A549 (cell line): ENCODE data around the gene PROCA1. TPM values are rescaled to one million over a fixed set of nuclear protein-coding genes. Genes with fewer than 3 reads are reported as not detected.
"Not testable (repeated sequence)": the region's sequence is repeated elsewhere in the genome, so short reads cannot be mapped to it uniquely, and the experiment has no call there.

ENCODE experiments used
- ATAC-seq, 2 experiments: fragments of 200-7000 bp in 1 of 2; fragments of >200 bp in 1 of 2; cut with Nextera tagmentation in 1 of 2; cut with Tn5 transposase in 1 of 2; 3 replicates each; pipeline versions ENCODE4 v1.8.0 to v1.9.1; 2018 to 2020; ENCODE audit warnings: mild to moderate bottlenecking in 1 of 2, moderate library complexity in 1 of 2
- CTCF ChIA-PET: fragments of 300-600 bp; sonication (Branson Sonifier 250); formaldehyde crosslinking; extraction: SDS; loops from one replicate; lab custom pipeline; 2021; ENCODE audit warnings: antibody characterized with exemption, inconsistent platforms; lab: Yijun Ruan, JAX
- POLR2A ChIA-PET: fragments of 350-600 bp; formaldehyde crosslinking; extraction: SDS; loops from one replicate; lab custom pipeline; 2021; ENCODE audit warnings: antibody characterized with exemption, inconsistent platforms; lab: Yijun Ruan, JAX
- DNase-seq, 2 experiments: peaks; one replicate each; pipeline versions ENCODE4 v3.0.0 to v3.0.0-alpha.2; 2011 to 2016; ENCODE audit warnings: low read depth in 1 of 2, low spot score in 1 of 2
- FAIRE-seq: peaks from 2 replicates; lab custom pipeline; 2011; peaks lifted over from hg19 to GRCh38; lab: Jason Lieb, UNC
- H3K27ac ChIP-seq, 2 experiments: fragments of >200 bp; sonication (Bioruptor Twin); formaldehyde crosslinking; 3 replicates each; pipeline ENCODE4 v1.5.1; 2016 to 2017
- H3K4me1 ChIP-seq: fragments of >200 bp; sonication (Bioruptor Twin); formaldehyde crosslinking; 3 replicates; pipeline ENCODE4 v1.6.1; 2016
- H3K4me2 ChIP-seq: fragments of >200 bp; sonication (Bioruptor Twin); formaldehyde crosslinking; 3 replicates; pipeline ENCODE4 v1.6.1; 2016
- H3K4me3 ChIP-seq: fragments of >200 bp; sonication (Bioruptor Twin); formaldehyde crosslinking; 3 replicates; pipeline ENCODE4 v1.5.1; 2016
- H3K9me3 ChIP-seq: fragments of >200 bp; sonication (Bioruptor Twin); formaldehyde crosslinking; 3 replicates; pipeline ENCODE4 v1.6.1; 2016
- BCL3 ChIP-seq: fragments of >200 bp; sonication (Bioruptor Twin); formaldehyde crosslinking; IDR thresholded peaks from 3 replicates; pipeline ENCODE4 v1.6.1; 2016
- CEBPB ChIP-seq, 2 experiments: fragments of >200 bp in 1 of 2; sonication (Bioruptor Twin) in 1 of 2; formaldehyde crosslinking in 1 of 2; IDR thresholded peaks; 2 replicates each; pipeline ENCODE4 v1.6.1; 2012 to 2016
- CHD4 ChIP-seq: fragments of 200-600 bp; sonication (generic); IDR thresholded peaks from 2 replicates; pipeline ENCODE4 v1.6.1; 2016; ENCODE audit warnings: antibody characterized with exemption, mild to moderate bottlenecking, borderline replicate concordance
- E2F6 ChIP-seq: IDR thresholded peaks from 2 replicates; pipeline ENCODE4 v1.6.1; 2012; ENCODE audit warnings: low read depth, borderline replicate concordance
- EHF ChIP-seq: fragments of 250-450 bp; sonication (Bioruptor Pico); IDR thresholded peaks from 2 replicates; pipeline ENCODE4 v1.5.0; 2020; ENCODE audit warnings: mild to moderate bottlenecking
- EHMT2 ChIP-seq: fragments of 200-600 bp; sonication (generic); IDR thresholded peaks from 2 replicates; pipeline ENCODE4 v1.6.1; 2016; ENCODE audit warnings: antibody characterized with exemption, low read depth, mild to moderate bottlenecking, moderate library complexity
- EP300 ChIP-seq, 2 experiments: fragments of >200 bp; sonication (Bioruptor Twin); formaldehyde crosslinking; IDR thresholded peaks; 2 replicates in 1 of 2; 3 replicates in 1 of 2; pipeline ENCODE4 v1.6.1; 2016 to 2017
- HEYL ChIP-seq: fragments of 250-450 bp; sonication (Bioruptor Pico); IDR thresholded peaks from 2 replicates; pipeline ENCODE4 v1.8.0; 2021; ENCODE audit warnings: mild to moderate bottlenecking, moderate library complexity
- HOXA7 ChIP-seq: fragments of 250-450 bp; sonication (Bioruptor Pico); IDR thresholded peaks from 2 replicates; pipeline ENCODE4 v1.5.0; 2020; ENCODE audit warnings: mild to moderate bottlenecking, moderate library complexity
- HOXB5 ChIP-seq: fragments of 250-450 bp; sonication (Bioruptor Pico); IDR thresholded peaks from 2 replicates; pipeline ENCODE4 v1.5.0; 2020; ENCODE audit warnings: mild to moderate bottlenecking, moderate library complexity
- JUN ChIP-seq, 2 experiments: fragments of >200 bp; sonication (Bioruptor Twin); formaldehyde crosslinking; IDR thresholded peaks; 2 replicates in 1 of 2; 3 replicates in 1 of 2; pipeline ENCODE4 v1.6.1; 2016 to 2017
- KDM5A ChIP-seq: fragments of 200-600 bp; sonication (generic); IDR thresholded peaks from 2 replicates; pipeline ENCODE4 v1.6.1; 2016; ENCODE audit warnings: antibody characterized with exemption, mild to moderate bottlenecking
- MAFK ChIP-seq: fragments of 450-650 bp; IDR thresholded peaks from 2 replicates; pipeline ENCODE4 v1.6.1; 2014; ENCODE audit not compliant: partially characterized antibody
- MAX ChIP-seq: IDR thresholded peaks from 2 replicates; pipeline ENCODE4 v1.6.1; 2012
- NR3C1 ChIP-seq: fragments of >200 bp; sonication (Bioruptor Twin); formaldehyde crosslinking; IDR thresholded peaks from 3 replicates; pipeline ENCODE4 v1.6.1; 2017
- PBX3 ChIP-seq: IDR thresholded peaks from 2 replicates; pipeline ENCODE4 v1.6.1; 2012
- RAD21 ChIP-seq, 2 experiments: fragments of >200 bp in 1 of 2; sonication (Bioruptor Twin) in 1 of 2; formaldehyde crosslinking in 1 of 2; IDR thresholded peaks in 1 of 2; conservative IDR thresholded peaks in 1 of 2; 2 replicates in 1 of 2; 3 replicates in 1 of 2; pipeline ENCODE4 v1.6.1; 2012 to 2018; ENCODE audit warnings: inconsistent platforms in 1 of 2
- REST ChIP-seq: fragments of 200-600 bp; sonication (generic); IDR thresholded peaks from 2 replicates; pipeline ENCODE4 v1.6.1; 2016; ENCODE audit warnings: antibody characterized with exemption, mild to moderate bottlenecking, moderate library complexity
- RFX5 ChIP-seq: fragments of 450-650 bp; IDR thresholded peaks from 2 replicates; pipeline ENCODE4 v1.7.1; 2014; ENCODE audit warnings: antibody characterized with exemption, mild to moderate bottlenecking, moderate library complexity
- TFCP2L1 ChIP-seq: fragments of 250-450 bp; sonication (Bioruptor Pico); IDR thresholded peaks from 2 replicates; pipeline ENCODE4 v1.5.0; 2021; ENCODE audit warnings: mild to moderate bottlenecking
- TP53 ChIP-seq: fragments of 250-450 bp; sonication (Bioruptor Pico); IDR thresholded peaks from 2 replicates; pipeline ENCODE4 v1.5.0; 2021; ENCODE audit warnings: mild to moderate bottlenecking, moderate library complexity
- WGBS: methylation state at CpG from one replicate; pipeline ENCODE4 v1.1.6; 2017; ENCODE audit errors: missing lambda C conversion rate; 5-methylcytosine and 5-hydroxymethylcytosine counted together
- polyA plus RNA-seq, 4 experiments: library from polyadenylated mRNA; depleted of rRNA in 3 of 4; stranded (reverse); fragments of >200 nt; fragmentation: RNase III in 1 of 4; extraction: RNeasy Plus Mini Kit Qiagen cat#74134 plus additional on column Dnase treatment in 1 of 4; gene quantifications; 2 replicates in 3 of 4; 3 replicates in 1 of 4; pipeline ENCODE4 v1.2.3, GENCODE V29; 2011 to 2017

Gene PROCA1
- polyA plus RNA-seq, 2 of the 4 experiments (the other 2 are of a cell fraction), result 4.0 to 4.9 TPM

- no peak for TF ChIP-seq TP53
- TF ChIP-seq CHD4, result no peak
- TF ChIP-seq, all 56 proteins: peak for 3
These were observed 10.9 kb upstream of the PROCA1 start (continued) for GRCh38 chr17:28722417-28723158.

- CTCF ChIA-PET, result interaction anchor here (0.6 to 17.5 kb wide), 7 partner anchors 10 to 232 kb away, joined by 4 to 977 read pairs (median 5); partner anchors contain the start of genes BLTP2, PROCA1 and TRAF4
- Histone ChIP-seq H3K27ac (peak overlapping the region; percentile 96), H3K4me2 (peak overlapping the region; percentile 92), H3K4me3 (peak overlapping the region; percentile 77), H3K4me1 (peaks cover 54% of the 10 kb centered on the region)
- POLR2A ChIA-PET, result interaction anchor here (0.8 to 2.3 kb wide), 4 partner anchors 22 to 231 kb away, joined by 3 to 23 read pairs (median 3); partner anchors contain the start of gene PHF12
- not testable (repeated sequence) for FAIRE-seq, H3K9me3 ChIP-seq, DNase-seq, ATAC-seq
- 7% methylated on average over 19 of the region's 19 CpGs for WGBS
- TF ChIP-seq BCL3 (0 out of 3 replicates have a peak, but pooled peaks have one; percentile 5), REST (0 out of 2 replicates have a peak, but pooled peaks have one; percentile 26)
These were observed 9.3 kb upstream of the PROCA1 start for GRCh38 chr17:28720997-28721329.

GRCh38 chr17:28720247-28720996 lies 8.7 kb upstream of the PROCA1 start:
- Histone ChIP-seq H3K4me2 (peak overlapping the region; percentile 92), H3K4me3 (peak overlapping the region; percentile 77), H3K27ac (peak overlapping the region; percentile 96), H3K4me1 (peaks cover 59% of the 10 kb centered on the region), H3K9me3 (no peaks in the 10 kb centered on the region)
- FAIRE-seq (no peak), DNase-seq (no peak), ATAC-seq (no peak)
- WGBS, result 2% methylated on average over 29 of the region's 30 CpGs
- ChIA-PET POLR2A (interaction anchor here (0.7 to 2.3 kb wide), 21 partner anchors 8 to 404 kb away, joined by 3 to 54 read pairs (median 7); partner anchors contain the start of genes BLTP2, FAM222B, NEK8 and PHF12), CTCF (interaction anchor here (1.0 to 17.5 kb wide), 11 partner anchors 9 to 233 kb away, joined by 4 to 977 read pairs (median 5); partner anchors contain the start of genes BLTP2, PROCA1 and TRAF4)
- TF ChIP-seq EHMT2 (no peak), PBX3 (no peak), HEYL (CRISPR knock-in tag) (no peak), MAFK (no peak), KDM5A (peak; percentile 65; the same call in 1 of the 2 replicates), BCL3 (0 out of 3 replicates have a peak, but pooled peaks have one; percentile 27), TP53 (peak; percentile 92), EP300 (IDR thresholded peaks at IDR 0.05) (no peak), TFCP2L1 (CRISPR knock-in tag) (0 out of 2 replicates have a peak, but pooled peaks have one; percentile 55), HOXB5 (no peak; the same call in 1 of the 2 replicates), JUN (IDR thresholded peaks at IDR 0.05) (peak; percentile 41 to 65; a peak in 2 of 5 replicates), CEBPB (IDR thresholded peaks at IDR 0.05) (no peak), RAD21 (conservative IDR thresholded peaks at IDR 0.05 in 1 of 2, IDR thresholded peaks at IDR 0.05 in 1 of 2) (no peak), EHF (CRISPR knock-in tag) (no peak), MAX (no peak; the same call in 1 of the 2 replicates), RFX5 (no peak), HOXA7 (peak; percentile 79; the same call in 1 of the 2 replicates), E2F6 (0 out of 2 replicates have a peak, but pooled peaks have one; percentile 3), NR3C1 (no peak)
